BLaER1 (cell line): ENCODE results near the gene KDF1.

Experiments used
- H3K27ac ChIP-seq: shearing (Covaris generic); formaldehyde crosslinking; 2 replicates; pipeline ENCODE4 v1.8.1; 2022
- H3K27me3 ChIP-seq: shearing (Covaris generic); formaldehyde crosslinking; 2 replicates; pipeline ENCODE4 v1.8.1; 2022
- H3K36me3 ChIP-seq: shearing (Covaris generic); formaldehyde crosslinking; 2 replicates; pipeline ENCODE4 v1.8.1; 2022
- H3K4me1 ChIP-seq: shearing (Covaris generic); formaldehyde crosslinking; 2 replicates; pipeline ENCODE4 v1.8.1; 2022
- H3K4me2 ChIP-seq: shearing (Covaris generic); formaldehyde crosslinking; 2 replicates; pipeline ENCODE4 v1.8.1; 2022
- H3K4me3 ChIP-seq: shearing (Covaris generic); formaldehyde crosslinking; 2 replicates; pipeline ENCODE4 v1.8.1; 2022
- H3K9ac ChIP-seq: shearing (Covaris generic); formaldehyde crosslinking; 2 replicates; pipeline ENCODE4 v1.8.1; 2022
- H3K9me3 ChIP-seq: shearing (Covaris generic); formaldehyde crosslinking; 2 replicates; pipeline ENCODE4 v1.8.1; 2022
- H4K20me1 ChIP-seq: shearing (Covaris generic); formaldehyde crosslinking; 2 replicates; pipeline ENCODE4 v1.8.1; 2022
- Cebpa-rat ChIP-seq: shearing (Covaris generic); IDR thresholded peaks from 2 replicates; pipeline ENCODE4 v1.8.1; 2022

KDF1 gene

DNA sequence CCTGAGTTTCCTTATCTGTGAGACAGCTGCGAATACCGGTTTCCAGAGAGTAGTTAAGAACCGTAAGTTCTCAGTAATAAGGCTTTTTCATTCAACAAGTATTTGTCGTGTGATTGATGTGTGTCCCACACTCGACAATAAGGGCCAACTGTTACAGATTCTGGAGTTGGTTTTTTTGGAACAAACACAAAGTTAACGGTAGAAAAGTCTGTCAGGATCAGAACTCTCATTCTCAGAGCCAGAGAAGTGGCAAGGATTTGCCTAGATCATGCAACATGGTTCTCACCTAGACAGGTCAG is 37.9 kb downstream of the KDF1 start:
- Histone ChIP-seq H3K4me1 (peaks cover 21% of the 10 kb centered on the region), H3K9ac (peak overlapping the region; percentile 93), H3K36me3 (peaks cover 46% of the 10 kb centered on the region), H3K9me3 (no peaks in the 10 kb centered on the region), H3K27ac (peak overlapping the region; percentile 90; the same call in 1 of the 2 replicates), H3K4me2 (peak overlapping the region; percentile 97), H3K4me3 (peak overlapping the region; percentile 96), H3K27me3 (no peaks in the 10 kb centered on the region), H4K20me1 (peaks cover 47% of the 10 kb centered on the region)
- no peak for TF ChIP-seq Cebpa-rat

DNA sequence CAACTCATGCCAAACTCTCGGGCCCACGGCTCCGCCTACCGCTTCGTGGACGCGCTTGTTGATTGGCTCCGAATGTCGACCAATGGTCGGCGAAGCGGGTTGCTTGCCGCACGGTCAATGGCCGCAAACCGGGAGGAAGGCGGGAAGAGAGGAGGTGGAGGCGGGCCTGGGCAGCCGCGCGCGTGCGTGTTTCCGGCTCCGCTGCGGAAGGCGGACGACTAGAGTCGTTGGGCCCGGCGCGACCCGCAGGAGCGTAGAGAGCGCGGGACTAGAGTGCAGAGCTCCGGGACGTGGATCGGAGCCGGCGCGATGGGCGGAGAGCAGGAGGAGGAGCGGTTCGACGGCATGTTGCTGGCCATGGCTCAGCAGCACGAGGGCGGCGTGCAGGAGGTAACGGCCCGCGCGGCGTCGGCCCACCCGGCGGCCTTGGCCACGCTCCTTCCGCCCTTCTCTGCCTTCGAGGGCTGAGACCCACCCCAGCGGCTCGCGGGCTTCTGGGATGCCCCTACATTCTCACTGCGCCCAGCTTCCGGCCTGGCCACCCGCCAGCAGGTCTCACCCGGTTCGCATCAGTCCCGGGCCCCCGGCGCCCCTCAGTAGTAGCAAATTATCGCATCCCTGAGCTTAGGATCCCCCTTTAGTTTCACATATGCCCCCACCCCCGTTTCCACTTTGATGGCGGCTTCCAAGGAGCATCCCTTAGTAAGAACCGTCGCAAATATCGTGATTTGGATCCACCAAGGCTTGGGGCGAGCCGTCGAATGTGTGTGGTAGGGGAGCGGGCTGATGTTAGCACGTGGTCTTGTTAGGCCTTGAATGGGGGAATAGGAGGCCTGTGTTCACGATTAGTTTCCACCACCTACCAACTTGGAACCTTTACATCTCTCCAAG is 38.5 kb downstream of the KDF1 start, which contains the start of gene NUDC:
TSS of gene NUDC (plus strand) at position 204 of the 891 bp plus-strand sequence. CDS start at position 310, 106 bp downstream.
- Histone ChIP-seq H3K27me3 (no peaks in the 10 kb centered on the region), H3K36me3 (peaks cover 40% of the 10 kb centered on the region), H3K4me2 (peak within 1 kb of the TSS; percentile 97), H3K4me3 (peak within 1 kb of the TSS; percentile 96), H3K9ac (peak within 1 kb of the TSS; percentile 93), H3K4me1 (peaks cover 21% of the 10 kb centered on the region), H4K20me1 (peaks cover 41% of the 10 kb centered on the region), H3K9me3 (no peaks in the 10 kb centered on the region), H3K27ac (peak within 1 kb of the TSS; percentile 90)
- no peak for TF ChIP-seq Cebpa-rat

DNA sequence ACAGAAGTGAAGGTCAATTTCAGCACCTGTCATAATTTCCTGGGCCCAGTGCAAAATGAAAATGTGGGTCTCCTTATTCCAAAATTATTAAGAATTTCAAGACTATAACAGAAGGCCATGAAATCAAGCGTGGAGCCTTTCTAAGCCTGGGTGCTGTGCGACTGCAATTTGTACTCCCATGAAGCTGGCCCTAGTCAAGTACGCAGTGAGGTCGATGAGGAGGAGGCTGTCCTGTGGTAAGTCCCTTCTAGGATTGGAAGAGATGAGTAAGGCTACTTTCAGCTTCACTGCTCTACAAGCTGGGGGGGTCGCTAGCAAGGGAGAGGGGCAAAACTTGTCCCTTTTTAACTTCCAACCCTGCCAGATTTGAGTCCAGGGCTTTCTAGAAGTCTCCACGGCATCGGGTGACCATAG is 39.1 kb downstream of the KDF1 start:
- no peak overlapping the region for H3K27ac ChIP-seq
- no peak overlapping the region for H3K9ac ChIP-seq

DNA sequence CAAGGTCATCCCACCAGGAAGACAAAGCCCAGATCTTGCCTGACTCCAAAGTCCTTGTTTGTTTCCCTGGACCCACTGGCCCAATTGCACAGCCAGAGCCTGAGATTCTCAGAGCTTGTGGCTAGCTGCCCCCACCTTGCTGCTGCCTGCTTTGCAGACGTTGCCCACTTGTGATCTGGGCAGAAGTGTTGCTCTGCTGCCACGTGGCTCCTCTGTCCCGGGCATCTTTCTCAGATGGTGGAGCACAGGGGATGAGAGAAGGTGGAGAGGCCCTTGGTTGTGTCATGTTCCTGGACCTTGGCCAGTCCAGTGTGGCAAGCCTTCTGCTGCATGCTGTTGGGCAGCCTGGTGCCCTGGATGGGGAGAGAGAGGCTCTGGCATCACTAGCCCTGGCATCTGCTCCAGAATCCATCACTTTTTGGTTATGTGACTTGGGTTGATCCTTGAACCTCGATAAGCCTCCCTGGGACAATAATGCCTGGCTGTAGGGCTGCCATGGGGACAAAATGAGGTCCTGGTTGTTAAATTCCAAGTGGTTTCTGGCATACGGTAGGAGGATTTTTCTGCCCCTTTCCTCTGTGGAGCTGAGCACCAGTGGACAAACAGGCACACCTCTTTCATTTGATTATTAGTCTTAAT is 44.9 kb downstream of the KDF1 start:
- no peak overlapping the region for H3K4me2 ChIP-seq
- H3K36me3 ChIP-seq = no peaks in the 10 kb centered on the region
- no peak for TF ChIP-seq Cebpa-rat
- H3K4me3 ChIP-seq = no peak overlapping the region
- no peaks in the 10 kb centered on the region for H4K20me1 ChIP-seq
- no peak overlapping the region for H3K9ac ChIP-seq
- H3K4me1 ChIP-seq = no peaks in the 10 kb centered on the region
- no peak overlapping the region for H3K27ac ChIP-seq
- no peaks in the 10 kb centered on the region for H3K27me3 ChIP-seq
- no peaks in the 10 kb centered on the region for H3K9me3 ChIP-seq

More for the DNA sequence above, 39.1 kb downstream of the KDF1 start:
- Histone ChIP-seq H3K27me3 (no peaks in the 10 kb centered on the region), H3K4me2 (peak overlapping the region; percentile 97), H3K9me3 (no peaks in the 10 kb centered on the region), H3K4me1 (peaks cover 21% of the 10 kb centered on the region), H4K20me1 (peaks cover 34% of the 10 kb centered on the region), H3K4me3 (peak overlapping the region; percentile 96), H3K36me3 (peaks cover 33% of the 10 kb centered on the region)
- TF ChIP-seq Cebpa-rat = no peak

DNA sequence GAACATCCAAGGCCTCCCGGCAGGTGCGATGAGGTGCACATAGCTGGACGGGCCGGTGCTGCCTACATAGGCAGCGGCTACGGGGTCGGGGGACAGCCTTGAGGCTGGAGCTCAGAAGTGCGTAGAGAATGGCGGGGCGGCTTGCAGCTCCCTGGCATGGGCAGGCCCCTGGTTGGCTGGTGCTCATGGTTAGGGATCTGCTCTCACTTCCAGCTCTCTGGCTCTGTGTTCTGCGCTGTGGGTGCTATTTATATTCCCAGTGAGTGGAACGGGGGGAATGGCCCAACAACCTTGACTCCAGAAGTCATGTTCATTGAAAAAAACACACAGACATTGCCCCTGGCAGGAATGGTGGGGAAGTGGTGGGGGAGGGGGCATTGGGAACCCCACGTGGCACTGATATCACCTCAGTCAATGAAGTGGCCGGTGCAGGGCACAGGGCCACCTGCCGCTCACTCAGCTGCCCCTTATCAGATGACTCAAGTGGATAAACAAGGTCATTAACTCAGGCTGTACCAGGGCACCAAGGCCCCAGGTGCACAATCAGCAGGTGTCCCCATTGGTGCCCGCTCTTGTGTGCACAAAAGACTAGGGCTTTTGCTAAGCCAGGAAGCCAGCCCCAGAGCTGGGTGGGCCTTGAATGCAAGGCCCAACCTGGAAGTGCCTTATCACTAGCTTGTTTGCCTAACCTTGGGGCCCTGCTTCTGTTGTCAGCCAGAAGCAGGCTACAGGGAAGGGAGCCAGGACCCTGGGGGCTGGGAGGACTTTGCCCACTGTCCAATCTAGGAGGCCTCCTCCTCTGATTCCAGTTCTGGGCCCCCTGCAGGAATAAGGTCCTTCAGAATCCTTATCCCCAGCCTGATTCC is 46.3 kb downstream of the KDF1 start, which contains the start of gene NR0B2:
TSS of gene NR0B2 (minus strand) at position 222 of the 866 bp plus-strand sequence. CDS start at position 187, 35 bp downstream.
- Histone ChIP-seq H3K9me3 (no peaks in the 10 kb centered on the region), H3K4me1 (no peaks in the 10 kb centered on the region), H3K36me3 (no peaks in the 10 kb centered on the region), H3K27me3 (no peaks in the 10 kb centered on the region), H3K4me3 (no peak within 1 kb of the TSS), H3K27ac (no peak within 1 kb of the TSS), H4K20me1 (no peaks in the 10 kb centered on the region), H3K4me2 (no peak within 1 kb of the TSS), H3K9ac (no peak within 1 kb of the TSS)
- TF ChIP-seq Cebpa-rat = no peak

DNA sequence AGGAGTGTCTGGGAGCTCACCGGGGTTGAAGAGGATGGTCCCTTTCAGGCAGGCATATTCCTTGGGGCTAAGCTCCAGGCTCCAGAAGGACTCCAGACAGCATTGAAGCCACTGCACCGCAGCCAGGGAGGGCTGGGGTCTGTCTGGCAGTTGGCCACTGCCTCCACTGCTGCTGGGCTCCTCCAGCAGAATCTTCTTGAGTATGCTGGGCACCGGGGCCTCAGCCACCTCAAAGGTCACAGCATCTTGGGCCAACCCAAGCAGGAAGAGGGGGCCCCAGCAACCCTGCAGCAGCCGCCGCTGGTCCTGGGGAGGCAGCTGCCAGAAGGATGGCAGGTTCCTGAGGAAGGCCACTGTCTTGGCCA is 46.9 kb downstream of the KDF1 start:
- TF ChIP-seq Cebpa-rat = no peak
- H3K27me3 ChIP-seq = no peaks in the 10 kb centered on the region
- H3K4me3 ChIP-seq = no peak overlapping the region

DNA sequence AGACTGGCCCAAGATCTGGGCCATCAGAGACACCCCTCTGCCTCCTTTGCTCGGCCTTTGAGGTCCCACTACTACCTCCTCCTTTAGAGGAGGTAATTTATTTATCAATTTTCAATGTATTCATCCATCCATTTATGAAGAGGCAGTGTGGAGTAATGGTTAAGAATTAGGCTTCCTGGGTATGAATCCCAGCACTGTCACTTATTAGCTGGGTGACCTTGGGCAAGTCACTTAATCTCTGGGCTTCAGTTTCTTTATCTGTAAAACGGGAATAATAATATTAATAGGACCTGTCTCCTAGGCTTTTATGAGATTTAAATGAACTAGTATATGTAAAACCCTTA is 48.1 kb downstream of the KDF1 start:
- no peaks in the 10 kb centered on the region for H3K27me3 ChIP-seq
- no peak overlapping the region for H3K9ac ChIP-seq
- no peaks in the 10 kb centered on the region for H4K20me1 ChIP-seq
- H3K4me3 ChIP-seq = no peak overlapping the region
- no peak overlapping the region for H3K4me2 ChIP-seq
- peaks cover 1% of the 10 kb centered on the region; the same call in 1 of the 2 replicates for H3K4me1 ChIP-seq
- H3K36me3 ChIP-seq = no peaks in the 10 kb centered on the region
- no peaks in the 10 kb centered on the region for H3K9me3 ChIP-seq
- TF ChIP-seq Cebpa-rat = no peak
- no peak overlapping the region for H3K27ac ChIP-seq

More for the DNA sequence above, 46.9 kb downstream of the KDF1 start:
- Histone ChIP-seq H3K9me3 (no peaks in the 10 kb centered on the region), H3K27ac (no peak overlapping the region), H4K20me1 (no peaks in the 10 kb centered on the region), H3K4me2 (no peak overlapping the region), H3K9ac (no peak overlapping the region), H3K4me1 (no peaks in the 10 kb centered on the region), H3K36me3 (no peaks in the 10 kb centered on the region)

DNA sequence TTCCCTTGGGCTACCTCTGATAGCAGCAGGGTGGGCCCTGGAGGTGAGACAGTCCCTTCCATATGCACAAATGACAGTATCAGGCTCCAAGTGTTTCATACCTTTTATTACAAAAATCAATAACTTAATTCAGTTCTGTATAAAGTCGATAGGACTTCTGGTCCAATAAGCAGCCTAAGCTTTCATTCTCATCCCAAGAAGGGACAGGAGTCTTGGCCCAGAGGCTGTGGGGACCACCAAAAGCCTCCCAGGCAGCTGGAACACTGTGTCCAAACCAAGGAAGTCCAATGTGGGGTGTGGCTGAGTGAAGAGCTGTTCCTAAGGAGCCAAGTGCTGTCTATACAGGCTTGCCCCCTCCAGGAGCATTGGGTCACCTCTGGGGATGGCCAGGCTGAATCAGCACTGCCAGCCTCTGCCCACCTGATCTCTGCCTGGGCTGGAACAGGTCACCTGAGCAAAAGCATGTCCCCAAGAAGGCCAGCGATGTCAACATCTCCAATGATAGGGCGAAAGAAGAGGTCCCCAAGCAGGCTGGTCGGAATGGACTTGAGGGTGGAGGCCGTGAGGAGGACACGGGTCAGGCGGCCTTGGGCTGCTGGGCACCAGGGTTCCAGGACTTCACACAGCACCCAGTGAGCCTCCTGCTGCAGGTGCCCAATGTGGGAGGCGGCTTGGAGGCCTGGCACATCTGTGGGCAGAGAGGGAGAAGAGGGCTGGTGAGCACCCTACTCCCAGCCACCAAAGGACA is 48.7 kb downstream of the KDF1 start:
- Histone ChIP-seq H3K36me3 (no peaks in the 10 kb centered on the region), H3K9me3 (no peaks in the 10 kb centered on the region), H4K20me1 (no peaks in the 10 kb centered on the region), H3K27ac (no peak overlapping the region), H3K27me3 (no peaks in the 10 kb centered on the region), H3K4me2 (no peak overlapping the region), H3K4me1 (peaks cover 6% of the 10 kb centered on the region; the same call in 1 of the 2 replicates), H3K9ac (no peak overlapping the region), H3K4me3 (no peak overlapping the region)
- TF ChIP-seq Cebpa-rat = no peak
